NCI-H1105 (cell line): ENCODE measurements around the gene COQ9.
"Not testable (repeated sequence)": the region's sequence is repeated elsewhere in the genome, so short reads cannot be mapped to it uniquely, and the experiment has no call there.

Experiments
- DNase-seq: peaks from one replicate; lab custom pipeline; 2025; lab: John Stamatoyannopoulos, UW

The COQ9 gene

DNA sequence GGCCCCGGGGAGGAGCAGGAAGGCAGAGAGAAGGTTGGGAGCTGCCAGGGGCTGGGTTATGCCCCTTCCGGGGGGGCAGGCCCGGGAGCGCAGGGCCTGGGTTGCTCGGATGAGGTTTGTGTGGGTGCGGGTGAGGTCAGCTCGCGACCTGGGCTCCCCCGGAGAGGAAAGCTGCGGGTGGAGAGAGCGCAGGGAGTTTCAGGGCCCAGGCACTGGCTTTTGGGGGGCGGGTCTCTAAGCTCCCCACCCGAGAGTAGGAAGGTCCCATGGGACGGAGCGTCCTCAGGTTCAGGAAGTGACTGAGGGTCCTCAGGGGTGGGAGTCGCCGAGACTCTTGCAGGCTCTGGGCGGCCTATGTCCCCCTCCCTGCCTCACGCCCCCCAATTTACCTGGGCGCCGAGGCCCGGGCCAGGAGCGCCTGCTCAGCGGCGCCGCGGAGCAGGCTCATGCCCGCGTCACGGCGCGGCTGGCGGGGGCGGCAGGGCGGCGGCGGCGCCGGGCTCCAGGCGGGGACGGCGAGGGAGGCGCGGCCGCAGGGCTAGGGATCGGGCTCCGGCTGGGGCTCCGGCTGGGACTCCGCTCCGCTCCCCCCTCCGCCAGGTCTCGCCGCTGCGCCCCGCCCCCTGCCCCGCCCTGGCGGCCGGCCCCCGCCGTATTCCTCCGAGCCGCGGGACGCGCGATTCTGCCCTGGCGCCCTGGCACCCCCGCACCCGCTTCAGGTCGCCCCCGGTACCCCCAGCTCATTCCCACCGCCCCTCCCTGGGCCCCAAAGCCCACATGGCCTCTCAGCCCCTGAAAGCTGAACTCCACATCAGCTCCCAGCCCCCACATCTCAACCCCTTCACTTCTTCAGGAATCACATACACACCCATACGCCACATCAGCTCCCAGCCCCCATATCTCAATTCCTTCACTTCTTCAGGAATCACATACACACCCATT, 38.9 kb downstream of the COQ9 start, which contains the start of gene DOK4:
Gene DOK4 (minus strand): TSS at position 578 of the 942 bp plus-strand sequence. CDS start 6,986 bp downstream, outside the sequence.
- peak; percentile 24 for DNase-seq

DNA sequence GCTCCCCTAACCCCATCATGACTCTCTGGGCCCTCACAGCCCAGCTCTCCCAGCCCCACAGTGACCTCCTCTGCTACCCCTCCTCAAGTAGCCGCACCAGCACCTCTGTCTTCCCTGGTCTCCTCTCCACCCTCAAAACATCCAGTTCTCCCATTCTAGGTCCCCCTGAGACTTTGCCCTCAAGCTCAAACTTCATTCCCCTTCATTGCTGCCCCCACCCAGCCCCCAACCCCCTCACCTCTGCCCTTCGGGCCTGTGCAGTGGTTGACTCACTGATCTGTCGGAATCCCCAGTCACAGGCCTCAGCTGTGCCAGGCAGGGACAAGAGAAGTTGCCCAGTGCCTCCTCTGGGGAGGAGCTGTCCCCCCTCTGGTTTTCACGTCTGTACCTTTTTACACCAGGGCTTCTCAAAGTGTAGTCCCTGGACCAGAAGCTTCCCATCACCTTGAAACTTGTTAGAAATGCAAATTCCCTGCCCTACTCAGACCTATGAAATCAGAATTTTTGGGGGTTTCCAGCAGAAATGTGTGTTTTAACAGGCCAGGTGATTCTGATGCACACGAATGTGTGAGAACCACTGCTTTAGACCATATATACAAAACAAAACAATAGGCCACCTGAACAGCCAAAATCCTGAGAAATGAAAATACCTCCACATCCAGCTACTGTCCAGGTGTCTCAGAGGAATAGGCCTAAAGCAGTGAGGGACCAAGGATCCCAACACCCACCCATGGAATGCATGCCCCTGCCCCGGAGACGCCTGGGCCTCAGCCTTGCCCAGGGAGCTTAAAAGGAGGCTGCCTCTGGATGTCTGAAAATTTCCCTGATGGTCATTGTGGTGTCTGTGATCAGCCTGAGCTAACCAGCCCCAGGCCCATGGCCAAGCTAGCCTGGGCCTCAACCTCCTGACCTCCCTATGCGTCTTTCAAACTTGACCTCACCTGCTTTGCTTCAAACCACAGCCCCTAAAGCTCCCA, 39.9 kb downstream of the COQ9 start:
- no peak for DNase-seq

DNA sequence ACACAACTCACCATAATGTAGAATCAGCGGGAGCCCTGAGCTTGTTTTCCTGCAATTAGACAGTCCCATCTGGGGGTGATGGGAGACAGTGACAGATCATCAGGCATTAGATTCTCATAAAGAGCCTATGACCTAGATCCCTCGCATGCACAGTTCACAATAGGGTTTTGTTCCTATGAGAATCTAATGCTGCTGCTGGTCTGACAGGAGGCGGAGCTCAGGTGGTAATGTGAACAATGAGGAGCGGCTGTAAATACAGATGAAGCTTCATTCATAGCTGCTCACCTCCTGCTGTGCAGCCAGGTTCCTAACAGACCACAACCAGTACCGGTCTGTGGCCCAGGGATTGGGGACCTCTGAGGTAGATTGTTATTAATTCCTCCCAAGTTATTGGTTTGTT, 42.0 kb downstream of the COQ9 start:
- DNase-seq = no peak

DNA sequence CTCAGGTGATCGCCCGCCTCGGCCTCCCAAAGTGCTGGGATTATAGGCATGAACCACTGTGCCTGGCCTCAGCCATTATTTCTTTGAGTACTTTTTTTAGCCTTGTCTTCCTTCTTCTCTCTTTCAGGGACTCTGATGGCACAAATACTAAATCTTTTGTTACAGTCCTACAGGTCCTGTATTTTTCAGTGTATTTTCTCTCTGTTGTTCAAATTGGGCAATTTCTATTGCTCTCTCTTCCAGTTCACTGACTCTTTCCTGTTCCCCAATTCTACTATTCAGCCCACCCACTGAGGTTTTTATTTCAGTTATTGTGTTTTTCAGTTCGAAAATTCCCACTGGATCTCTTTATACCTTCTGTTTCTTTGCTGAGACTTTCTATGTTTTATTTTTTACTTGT, 46.5 kb downstream of the COQ9 start:
- DNase-seq = no peak

DNA sequence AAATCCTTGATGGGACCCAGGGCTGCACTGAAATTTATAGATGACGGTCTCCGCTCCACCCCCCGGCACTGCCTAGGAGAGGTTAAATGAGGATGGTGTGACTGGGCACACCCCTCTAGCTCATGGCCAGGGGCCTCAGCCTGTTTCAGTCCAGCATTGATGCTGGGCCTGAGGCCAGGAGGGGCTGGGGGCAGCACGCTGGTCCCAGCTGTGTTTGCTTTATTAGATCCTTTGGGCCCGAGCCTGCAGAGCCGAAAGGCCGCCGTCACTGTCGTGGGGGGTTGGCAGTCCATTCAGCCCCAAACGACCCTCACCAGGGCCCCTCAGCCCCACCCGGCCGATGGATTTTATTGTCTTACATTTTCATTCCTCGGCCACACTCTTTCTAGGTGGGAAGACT, 49.8 kb downstream of the COQ9 start:
- no peak for DNase-seq

DNA sequence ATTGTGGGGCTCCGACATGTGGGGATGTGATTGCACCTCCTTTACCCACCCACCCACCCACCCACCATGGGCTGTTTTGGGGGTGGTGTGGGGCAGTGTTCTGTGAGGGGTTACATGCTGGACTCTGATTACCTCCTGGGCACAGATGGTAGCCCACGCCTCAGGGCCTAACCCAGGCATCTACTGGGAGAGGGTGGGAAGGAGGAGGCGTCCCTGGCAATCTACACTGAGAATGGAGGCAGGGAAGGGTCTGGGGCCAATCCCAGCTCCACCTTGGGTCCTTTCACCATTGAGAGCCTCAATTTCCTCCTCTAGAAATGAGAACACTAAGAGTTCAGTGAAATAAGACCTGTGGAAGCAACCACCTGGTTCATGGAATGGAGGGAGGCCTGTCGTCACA, 50.8 kb downstream of the COQ9 start:
- DNase-seq = no peak

DNA sequence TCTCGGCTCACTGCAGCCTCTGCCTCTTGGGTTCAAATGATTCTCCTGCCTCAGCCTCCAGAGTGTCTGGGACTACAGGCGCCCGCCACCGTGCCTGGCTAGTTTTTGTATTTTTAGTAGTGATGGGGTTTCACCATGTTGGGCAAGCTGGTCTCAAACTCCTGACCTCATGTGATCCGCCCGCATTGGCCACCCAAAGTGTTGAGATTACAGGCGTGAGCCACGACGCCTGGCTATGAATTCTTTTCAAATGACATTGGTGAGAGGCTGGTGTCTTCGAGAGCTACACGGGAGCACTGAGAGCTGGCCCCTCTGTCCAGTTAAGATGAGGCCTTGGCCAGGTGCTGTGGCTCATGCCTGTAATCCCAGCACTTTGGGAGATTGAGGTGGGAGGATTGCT, 52.7 kb downstream of the COQ9 start:
- DNase-seq = not testable (repeated sequence)

DNA sequence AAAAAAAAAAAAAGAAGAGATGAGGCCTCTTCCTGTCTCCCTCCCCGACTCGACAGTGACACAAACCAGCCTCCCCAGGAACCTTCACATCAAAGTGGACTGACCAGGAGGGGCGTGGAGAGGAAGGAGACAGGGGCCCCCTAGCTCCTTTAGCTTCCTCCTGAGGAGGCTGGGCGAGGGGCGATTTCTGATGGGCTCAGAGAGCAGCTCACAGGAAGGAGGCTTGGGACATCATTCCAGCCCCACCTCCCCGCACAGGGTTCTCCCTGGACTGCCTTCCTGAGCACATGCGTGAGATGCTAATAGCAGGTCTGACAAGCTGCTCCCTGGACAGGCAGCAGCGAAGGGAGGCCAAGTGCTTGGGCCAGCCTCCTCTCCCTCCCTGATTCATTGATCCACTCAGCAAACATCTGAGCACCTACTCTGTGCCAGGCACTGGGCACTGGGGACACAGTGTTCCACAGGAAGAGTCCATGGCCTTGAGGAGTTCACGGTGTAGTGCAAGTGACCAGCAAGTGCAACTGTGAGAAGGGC, 53.4 kb downstream of the COQ9 start:
- DNase-seq = no peak

DNA sequence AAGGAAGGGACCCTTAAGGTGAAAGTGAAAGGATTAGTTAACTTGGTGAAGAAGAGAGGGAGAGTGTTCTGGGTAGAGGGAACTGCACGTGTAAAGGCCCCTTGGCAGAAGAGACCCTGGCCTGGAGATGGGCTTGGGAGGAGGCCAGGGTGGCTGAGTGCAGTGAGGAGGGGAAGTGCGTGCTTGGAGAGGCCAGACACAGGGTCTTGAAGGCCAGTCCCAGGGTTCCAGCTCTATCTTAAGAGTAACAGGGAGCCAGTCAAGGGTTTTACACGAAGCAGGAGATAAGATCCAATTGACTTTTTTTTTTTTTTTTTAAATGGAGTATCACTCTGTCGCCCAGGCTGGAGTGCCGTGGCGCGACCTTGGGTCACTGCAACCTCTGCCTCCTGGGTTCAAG, 54.2 kb downstream of the COQ9 start:
- no peak for DNase-seq

DNA sequence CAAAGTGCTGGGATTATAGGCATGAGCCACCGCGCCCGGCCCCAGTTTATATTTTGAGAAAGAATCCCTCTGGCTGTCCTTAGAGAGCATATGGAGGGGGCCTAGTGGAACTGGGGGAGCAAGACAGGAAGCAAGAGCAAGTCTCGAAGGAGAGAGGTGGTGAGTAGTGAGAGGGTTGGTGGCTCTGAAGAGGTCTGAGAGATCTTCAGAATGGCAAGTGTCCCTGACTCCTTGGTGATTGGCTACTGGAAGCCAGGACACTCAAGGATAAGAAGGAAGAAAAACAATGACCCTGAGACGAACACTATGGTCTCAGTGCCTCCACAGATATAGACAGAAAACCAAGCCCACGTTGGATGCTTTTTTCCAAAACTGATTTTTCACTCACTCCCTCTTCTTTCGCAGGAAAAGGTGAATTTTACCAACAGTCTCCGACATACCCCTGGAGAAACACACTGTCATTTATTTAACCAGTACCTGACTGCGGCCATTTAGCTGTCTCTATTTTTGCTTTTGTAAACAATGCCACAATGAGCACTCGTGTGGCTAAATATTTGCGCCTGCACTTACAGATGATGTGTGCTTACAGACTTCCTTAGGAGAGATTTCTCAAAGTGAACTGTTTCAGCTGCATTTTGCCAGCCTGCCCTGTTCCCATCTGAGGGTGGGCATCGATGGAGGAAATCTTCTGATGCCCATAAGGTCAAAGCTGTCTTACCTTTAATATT, 54.9 kb downstream of the COQ9 start:
- no peak for DNase-seq

DNA sequence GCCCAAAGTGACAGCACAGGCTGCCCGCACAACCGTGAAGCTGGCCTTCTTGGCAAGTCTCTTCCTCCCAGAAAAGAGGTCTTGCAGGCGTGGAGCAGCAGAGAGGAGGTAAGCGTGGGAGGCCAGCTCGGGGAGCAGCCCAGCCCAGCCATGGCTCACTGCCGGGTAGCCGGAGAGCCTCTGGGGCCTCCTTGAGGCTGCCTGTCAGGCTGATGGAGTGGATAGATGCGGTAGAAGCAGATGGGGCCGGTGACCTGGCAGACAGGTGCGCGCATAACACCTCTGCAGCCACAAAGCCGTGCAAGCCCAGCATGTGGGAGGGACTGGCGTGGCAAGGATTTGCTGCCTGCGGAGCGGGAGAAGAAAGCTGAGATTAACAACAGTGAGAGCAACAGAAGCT, 56.1 kb downstream of the COQ9 start:
- DNase-seq = no peak

DNA sequence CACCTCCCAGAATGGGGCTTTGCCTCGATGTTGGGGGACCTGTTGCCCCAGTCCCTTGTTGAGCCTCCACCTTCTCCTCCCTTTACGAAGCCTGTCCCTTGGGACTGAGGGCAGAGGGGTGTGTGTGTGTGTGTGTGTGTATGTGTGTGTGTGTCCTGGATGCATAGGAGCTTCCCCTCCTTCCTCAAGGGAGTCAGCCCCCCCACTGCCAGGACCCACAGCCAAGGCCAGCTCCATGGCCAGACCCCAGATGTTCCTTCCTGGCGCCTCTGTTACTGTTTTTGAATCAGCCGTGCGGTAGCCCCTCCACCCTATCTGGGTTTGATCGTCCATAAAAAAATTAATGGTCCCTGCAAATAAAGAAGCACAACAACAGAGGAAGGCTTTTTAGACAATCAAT, 56.7 kb downstream of the COQ9 start:
- no peak for DNase-seq

DNA sequence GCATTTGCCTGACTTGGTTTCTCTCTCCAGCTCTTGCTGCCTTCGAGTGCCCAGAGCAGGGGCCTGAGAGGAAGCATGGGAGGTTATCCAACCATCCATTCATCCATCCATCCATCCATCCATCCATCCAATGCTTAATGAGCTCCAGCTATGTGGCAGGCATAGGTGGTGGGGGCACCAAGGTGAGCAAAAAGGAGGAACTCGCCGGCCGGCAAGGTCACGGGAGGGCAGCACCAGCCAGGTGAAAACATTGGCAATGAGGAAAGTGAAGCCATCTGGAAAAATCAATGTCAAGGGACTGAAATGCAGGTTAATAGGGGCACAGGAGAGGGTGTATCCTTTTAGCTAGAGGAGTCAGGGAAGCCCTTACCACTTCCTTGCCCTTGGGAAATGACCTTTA, 57.2 kb downstream of the COQ9 start:
- DNase-seq = no peak

DNA sequence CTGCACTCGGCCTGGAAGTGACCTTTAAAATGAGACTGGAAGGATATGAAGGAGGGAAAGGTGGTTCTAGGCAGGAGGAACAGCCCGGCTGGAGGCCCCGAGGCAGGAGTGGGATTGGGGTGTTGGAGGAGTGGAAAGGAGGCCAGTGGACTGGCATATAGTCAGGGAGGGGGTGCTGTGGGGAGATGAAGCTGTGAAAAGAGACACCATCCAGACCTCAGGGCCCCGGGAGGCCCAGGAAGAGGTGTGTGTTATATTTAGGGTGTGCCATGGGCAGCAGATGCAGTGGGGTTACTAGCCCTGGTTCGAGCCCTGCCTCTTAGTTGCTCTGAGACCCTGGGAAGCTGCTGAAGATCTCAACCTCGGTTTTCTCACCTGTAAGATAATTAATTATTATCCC, 57.9 kb downstream of the COQ9 start:
- no peak for DNase-seq

DNA sequence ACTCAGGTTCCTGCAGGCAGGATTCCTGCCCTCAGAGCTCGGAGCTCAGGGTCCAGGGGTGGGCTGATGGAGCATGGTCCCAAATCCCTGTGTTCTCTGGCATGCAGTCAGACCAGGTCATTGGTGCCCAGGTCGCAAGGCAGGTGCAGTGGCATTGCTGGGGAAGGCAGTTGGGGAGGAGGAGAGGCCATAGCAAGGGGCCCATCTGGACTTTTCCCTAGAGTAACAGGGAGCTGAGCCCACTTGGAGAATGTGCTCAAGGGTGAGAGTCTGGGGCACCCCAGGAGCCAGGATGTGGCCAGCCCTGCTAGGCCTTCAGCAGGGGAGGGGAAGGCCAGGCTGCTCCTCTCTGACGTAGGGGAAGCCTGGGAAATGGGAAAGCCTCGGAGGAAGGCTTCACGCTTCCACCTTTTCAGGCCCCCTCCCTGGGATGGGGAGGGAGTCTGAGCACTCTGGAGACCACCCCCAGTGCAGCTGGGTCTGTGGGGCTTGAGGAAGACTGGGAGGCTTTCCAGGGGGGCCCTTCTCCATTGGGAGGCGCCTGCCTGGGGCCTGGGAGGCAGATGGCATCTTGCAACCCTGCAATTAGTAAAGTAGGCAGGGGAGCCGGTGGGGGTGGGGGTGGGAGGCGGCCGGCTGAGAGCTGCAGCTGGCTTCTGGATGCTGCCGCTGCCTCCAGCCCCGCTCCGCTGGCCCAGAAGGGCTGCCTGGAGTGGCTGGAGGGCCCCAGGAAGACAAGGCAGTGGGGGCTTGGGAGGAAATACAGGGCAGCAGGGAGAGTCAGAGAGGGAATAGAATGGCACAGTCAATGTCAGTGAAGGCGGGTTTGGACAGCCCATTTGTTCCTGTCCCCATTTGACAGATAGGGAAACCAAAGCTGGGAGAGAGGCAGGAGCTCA, 60.1 kb downstream of the COQ9 start:
- peak; percentile 32 for DNase-seq

DNA sequence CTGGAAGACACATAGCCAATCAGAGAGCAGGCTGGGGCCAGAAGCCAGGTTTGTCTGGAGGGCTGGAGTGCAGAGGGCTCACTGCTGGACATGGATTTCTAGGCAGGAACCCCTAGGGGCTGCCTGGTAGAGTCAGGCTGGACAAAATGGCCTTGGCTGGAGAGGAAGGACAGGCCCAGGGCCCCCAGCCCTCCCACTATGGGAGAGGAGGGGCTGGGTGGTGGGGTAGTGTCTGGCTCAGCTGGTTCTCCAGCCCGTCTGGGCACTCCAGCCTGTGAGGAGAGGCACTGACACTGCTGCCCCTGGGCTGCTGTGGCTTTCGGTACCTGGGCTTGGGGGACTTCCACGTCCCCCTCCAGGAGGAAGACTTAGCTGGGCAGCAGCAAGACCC, 60.8 kb downstream of the COQ9 start:
- DNase-seq = no peak

DNA sequence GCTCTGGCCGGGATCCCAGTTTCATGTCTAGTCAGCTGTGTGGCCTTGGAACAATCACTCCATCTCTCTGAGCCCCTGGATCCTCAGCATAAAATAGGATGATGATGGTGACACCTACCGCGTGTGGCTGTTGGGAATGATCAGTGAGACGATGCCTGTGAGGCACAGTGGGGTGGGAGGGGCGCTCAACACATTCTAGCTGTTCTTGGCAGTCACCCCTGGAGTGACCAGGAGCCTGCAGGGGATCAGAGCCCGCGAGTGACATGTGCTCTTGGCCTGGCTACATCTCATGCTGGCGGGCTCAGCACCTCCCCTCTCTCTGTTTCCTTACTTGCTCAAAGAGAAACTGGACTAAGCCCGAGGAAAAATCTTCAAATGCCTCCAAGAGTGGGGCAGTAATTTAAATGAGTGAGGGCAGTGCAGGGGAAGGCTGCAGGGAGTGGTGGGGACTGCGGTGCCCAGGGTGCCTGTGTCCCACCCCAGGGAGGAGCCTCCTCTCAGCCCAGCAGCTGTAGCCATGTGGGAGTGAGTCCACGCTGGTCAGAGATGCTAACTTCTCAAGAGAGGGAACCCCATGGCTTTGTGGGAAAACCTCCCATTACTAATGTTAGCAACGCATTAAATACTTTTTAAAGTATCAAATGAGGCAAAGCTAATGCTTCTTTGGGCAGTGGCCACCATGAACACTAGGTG, 62.1 kb downstream of the COQ9 start:
- DNase-seq = no peak

DNA sequence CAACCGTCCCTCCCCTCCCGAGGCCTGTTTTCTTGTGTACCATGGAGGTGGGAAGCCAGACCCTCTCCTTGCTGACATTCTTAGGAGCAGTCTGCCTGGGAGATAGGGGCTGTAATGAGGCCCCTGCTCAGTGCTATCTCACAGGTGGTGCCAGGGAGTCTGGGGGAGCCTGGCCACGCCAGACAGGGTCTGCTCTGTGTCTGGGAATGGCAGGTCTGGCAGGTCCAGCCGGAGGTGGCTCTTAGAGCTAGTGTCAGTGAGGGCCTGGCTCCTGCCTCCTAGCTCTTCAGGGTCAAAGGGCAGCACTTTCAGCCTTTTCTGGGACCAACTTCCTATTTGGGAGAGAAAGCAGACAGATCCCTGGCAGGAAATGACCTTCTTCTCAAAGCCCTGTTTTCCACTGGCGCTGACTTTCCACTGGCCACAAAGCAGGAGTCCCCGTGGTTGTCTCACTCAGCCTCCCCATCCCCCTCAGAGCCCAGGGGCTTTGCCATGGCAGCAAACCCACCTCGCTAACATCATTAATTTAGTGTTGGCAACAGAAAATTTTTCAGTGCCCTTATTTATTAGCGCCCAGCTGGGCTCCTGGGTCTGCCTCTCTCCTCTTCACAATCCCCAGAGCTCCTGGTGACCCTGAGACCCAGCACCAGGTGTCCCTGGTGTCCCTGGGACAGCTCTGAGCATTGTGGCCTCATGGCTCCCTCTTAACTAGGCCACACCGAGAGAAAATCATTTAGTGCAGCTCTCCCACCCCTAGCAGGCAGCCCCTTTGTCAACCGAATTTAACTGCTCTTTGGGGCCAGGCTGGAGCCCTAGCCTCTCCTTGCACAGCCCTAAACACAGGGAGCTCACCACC, 63.0 kb downstream of the COQ9 start:
- DNase-seq = no peak
